HEK293 (cell line): ENCODE results near the gene COL3A1.
A peak's percentile ranks its signal among the peaks of the same experiment; 100 is the strongest.

Experiments
- CTCF ChIA-PET: fragments of 350-600 bp; formaldehyde crosslinking; extraction: SDS; loops from one replicate; lab custom pipeline; 2021; ENCODE audit warnings: antibody characterized with exemption; lab: Yijun Ruan, JAX
- POLR2A ChIA-PET: fragments of 300-600 bp; formaldehyde crosslinking; extraction: SDS; loops from one replicate; lab custom pipeline; 2020; ENCODE audit warnings: antibody characterized with exemption, inconsistent platforms; lab: Yijun Ruan, JAX
- H3K27ac ChIP-seq: fragments of 200-500 bp; sonication (Bioruptor generic); 2 replicates; pipeline ENCODE4 v1.5.1; 2014; ENCODE audit warnings: low read depth, low read length, control low read depth, inconsistent platforms; ENCODE audit errors: extremely low read depth
- H3K36me3 ChIP-seq, 2 experiments: fragments of 200-500 bp in 1 of 2; sonication (Bioruptor generic) in 1 of 2; 1 replicate in 1 of 2; 2 replicates in 1 of 2; pipeline ENCODE4 v1.5.1; 2014 to 2017; ENCODE audit warnings: inconsistent platforms in 2 of 2, low read length in 2 of 2; ENCODE audit not compliant: control insufficient read depth in 2 of 2, insufficient read depth in 1 of 2
- H3K4me1 ChIP-seq: fragments of 200-500 bp; sonication (Bioruptor generic); 2 replicates; pipeline ENCODE4 v1.5.1; 2014; ENCODE audit warnings: mild to moderate bottlenecking, low read length, inconsistent platforms; ENCODE audit not compliant: control insufficient read depth, insufficient read depth
- H3K4me3 ChIP-seq: 2 replicates; pipeline ENCODE4 v1.5.1; 2011; ENCODE audit warnings: low read depth, mild to moderate bottlenecking, control low read depth, low read length, moderate library complexity
- H3K9me3 ChIP-seq: fragments of 200-500 bp; sonication (Bioruptor generic); 2 replicates; pipeline ENCODE4 v1.5.1; 2014; ENCODE audit warnings: low read depth, low read length, inconsistent platforms; ENCODE audit not compliant: control insufficient read depth, insufficient read depth
- BCL11B ChIP-seq: fragments of 450-650 bp; formaldehyde crosslinking; IDR thresholded peaks from 2 replicates; pipeline ENCODE4 v1.5.1; 2016; ENCODE audit warnings: low read depth, missing biosample characterization, missing genetic modification characterization
- FEZF1 ChIP-seq: fragments of 450-650 bp; formaldehyde crosslinking; IDR thresholded peaks from 2 replicates; pipeline ENCODE4 v1.5.1; 2016; ENCODE audit warnings: missing biosample characterization, missing genetic modification characterization
- KLF17 ChIP-seq: fragments of 450-650 bp; formaldehyde crosslinking; IDR thresholded peaks from 2 replicates; pipeline ENCODE4 v1.5.1; 2016; ENCODE audit warnings: missing biosample characterization, missing genetic modification characterization
- MZF1 ChIP-seq: fragments of 450-650 bp; formaldehyde crosslinking; IDR thresholded peaks from 2 replicates; pipeline ENCODE4 v1.5.1; 2017; ENCODE audit warnings: missing biosample characterization, missing genetic modification characterization, borderline replicate concordance
- OSR2 ChIP-seq: fragments of 450-650 bp; formaldehyde crosslinking; IDR thresholded peaks from 2 replicates; pipeline ENCODE4 v1.5.1; 2016; ENCODE audit warnings: missing biosample characterization, missing genetic modification characterization
- PATZ1 ChIP-seq: fragments of 450-650 bp; formaldehyde crosslinking; IDR thresholded peaks from 2 replicates; pipeline ENCODE4 v1.5.1; 2016; ENCODE audit warnings: missing biosample characterization, missing genetic modification characterization
- ZBTB17 ChIP-seq: fragments of 450-650 bp; formaldehyde crosslinking; IDR thresholded peaks from 2 replicates; pipeline ENCODE4 v1.5.1; 2016; ENCODE audit warnings: missing biosample characterization, missing genetic modification characterization
- ZFHX2 ChIP-seq: fragments of 450-650 bp; formaldehyde crosslinking; conservative IDR thresholded peaks from 2 replicates; pipeline ENCODE4 v1.5.1; 2016; ENCODE audit warnings: missing biosample characterization, missing genetic modification characterization
- ZNF157 ChIP-seq: fragments of 450-650 bp; formaldehyde crosslinking; IDR thresholded peaks from 2 replicates; pipeline ENCODE4 v1.5.1; 2016; ENCODE audit warnings: missing biosample characterization, missing genetic modification characterization
- ZNF184 ChIP-seq: fragments of 450-650 bp; IDR thresholded peaks from 2 replicates; pipeline ENCODE4 v1.5.1; 2018; ENCODE audit warnings: missing biosample characterization, mild to moderate bottlenecking, missing genetic modification characterization
- ZNF202 ChIP-seq: fragments of 450-650 bp; formaldehyde crosslinking; IDR thresholded peaks from 2 replicates; pipeline ENCODE4 v1.5.1; 2016; ENCODE audit warnings: missing biosample characterization, missing genetic modification characterization, borderline replicate concordance
- ZNF221 ChIP-seq: fragments of 450-650 bp; formaldehyde crosslinking; IDR thresholded peaks from 2 replicates; pipeline ENCODE4 v1.5.1; 2017; ENCODE audit warnings: missing biosample characterization, missing genetic modification characterization, borderline replicate concordance
- ZNF239 ChIP-seq: fragments of 450-650 bp; formaldehyde crosslinking; IDR thresholded peaks from 2 replicates; pipeline ENCODE4 v1.5.1; 2016; ENCODE audit warnings: missing biosample characterization, missing genetic modification characterization
- ZNF292 ChIP-seq: fragments of 450-650 bp; formaldehyde crosslinking; IDR thresholded peaks from 2 replicates; pipeline ENCODE4 v1.5.1; 2016; ENCODE audit warnings: low read depth, missing biosample characterization, missing genetic modification characterization, borderline replicate concordance
- ZNF335 ChIP-seq: fragments of 450-650 bp; formaldehyde crosslinking; conservative IDR thresholded peaks from 2 replicates; pipeline ENCODE4 v1.5.1; 2016; ENCODE audit warnings: missing biosample characterization, missing genetic modification characterization
- ZNF341 ChIP-seq: fragments of 450-650 bp; formaldehyde crosslinking; IDR thresholded peaks from 2 replicates; pipeline ENCODE4; 2016; ENCODE audit warnings: low read depth, missing biosample characterization, missing genetic modification characterization
- ZNF391 ChIP-seq: fragments of 450-650 bp; formaldehyde crosslinking; IDR thresholded peaks from 2 replicates; pipeline ENCODE4 v1.5.1; 2016; ENCODE audit warnings: low read depth, missing biosample characterization, missing genetic modification characterization, borderline replicate concordance
- ZNF423 ChIP-seq: fragments of 450-650 bp; formaldehyde crosslinking; IDR thresholded peaks from 2 replicates; pipeline ENCODE4 v1.5.1; 2016; ENCODE audit warnings: missing biosample characterization, missing genetic modification characterization
- ZNF488 ChIP-seq: fragments of 450-650 bp; formaldehyde crosslinking; IDR thresholded peaks from 2 replicates; pipeline ENCODE4 v1.5.1; 2016; ENCODE audit warnings: missing biosample characterization, missing genetic modification characterization
- ZNF510 ChIP-seq: fragments of 450-650 bp; formaldehyde crosslinking; IDR thresholded peaks from 2 replicates; pipeline ENCODE4 v1.5.1; 2018; ENCODE audit warnings: mild to moderate bottlenecking, missing genetic modification characterization, missing biosample characterization; ENCODE audit not compliant: insufficient replicate concordance
- ZNF624 ChIP-seq: fragments of 450-650 bp; formaldehyde crosslinking; IDR thresholded peaks from 2 replicates; pipeline ENCODE4 v1.5.1; 2017; ENCODE audit warnings: missing biosample characterization, missing genetic modification characterization
- ZNF626 ChIP-seq: fragments of 450-650 bp; sonication (Bioruptor Pico); formaldehyde crosslinking; IDR thresholded peaks from 2 replicates; pipeline ENCODE4 v1.5.1; 2018; ENCODE audit warnings: missing biosample characterization, missing genetic modification characterization, inconsistent platforms
- ZNF692 ChIP-seq: fragments of 450-650 bp; formaldehyde crosslinking; IDR thresholded peaks from 2 replicates; pipeline ENCODE4 v1.5.1; 2016; ENCODE audit warnings: missing biosample characterization, missing genetic modification characterization
- ZNF747 ChIP-seq: fragments of 450-650 bp; formaldehyde crosslinking; IDR thresholded peaks from 2 replicates; pipeline ENCODE4 v1.5.1; 2016; ENCODE audit warnings: missing biosample characterization, missing genetic modification characterization
- ZNF792 ChIP-seq: fragments of 450-650 bp; formaldehyde crosslinking; IDR thresholded peaks from 2 replicates; pipeline ENCODE4 v1.5.1; 2016; ENCODE audit warnings: missing biosample characterization, missing genetic modification characterization
- ZSCAN23 ChIP-seq: fragments of 450-650 bp; formaldehyde crosslinking; IDR thresholded peaks from 2 replicates; pipeline ENCODE4 v1.5.1; 2016; ENCODE audit warnings: missing biosample characterization, missing genetic modification characterization

The COL3A1 gene

GRCh38 chr2:188978291-188979081, 4.3 kb downstream of the COL3A1 start (continued):
- no peak for TF ChIP-seq PATZ1 (tag by site-specific recombination)
- TF ChIP-seq ZBTB17 (tag by site-specific recombination), result no peak
- TF ChIP-seq BCL11B (tag by site-specific recombination), result no peak
- TF ChIP-seq ZNF335 (tag by site-specific recombination), result peak; percentile 33; the same call in 1 of the 2 replicates

- ChIA-PET POLR2A (interaction anchor here (0.7 to 0.8 kb wide), 2 partner anchors 342 to 455 kb away, joined by 3 to 8 read pairs; no protein-coding TSS in a partner anchor), CTCF (interaction anchor here (0.6 to 1.5 kb wide), 4 partner anchors 14 to 1480 kb away, joined by 3 to 4 read pairs (median 3); no protein-coding TSS in a partner anchor)
- no peak overlapping the region for H3K27ac ChIP-seq
- H3K9me3 ChIP-seq, result no peaks in the 10 kb centered on the region
- no peak overlapping the region for H3K4me3 ChIP-seq
- no peaks in the 10 kb centered on the region for H3K36me3 ChIP-seq
- TF ChIP-seq OSR2 (tag by site-specific recombination), result no peak
- TF ChIP-seq ZNF202 (tag by site-specific recombination), result no peak
- TF ChIP-seq ZNF341 (tag by site-specific recombination), result no peak
- TF ChIP-seq MZF1 (tag by site-specific recombination), result no peak
- TF ChIP-seq ZNF391, result no peak
- TF ChIP-seq ZNF184 (tag by site-specific recombination), result no peak
- no peak for TF ChIP-seq ZNF423 (tag by site-specific recombination)
- TF ChIP-seq ZNF292, result no peak
- no peak for TF ChIP-seq ZNF239 (tag by site-specific recombination)
- no peak for TF ChIP-seq ZNF221 (tag by site-specific recombination)
- H3K4me1 ChIP-seq, result peaks cover 5% of the 10 kb centered on the region
Observed at GRCh38 chr2:188979187-188980114, 5.3 kb downstream of the COL3A1 start.

GRCh38 chr2:188983427-188984064, 9.4 kb downstream of the COL3A1 start:
- CTCF ChIA-PET, result interaction anchor here (0.5 to 2.2 kb wide), 13 partner anchors 16 to 852 kb away, joined by 3 to 15 read pairs (median 4); no protein-coding TSS in a partner anchor
- POLR2A ChIA-PET, result no interaction called here
- Histone ChIP-seq H3K36me3 (no peaks in the 10 kb centered on the region), H3K9me3 (no peaks in the 10 kb centered on the region), H3K4me3 (no peak overlapping the region), H3K4me1 (peaks cover 3% of the 10 kb centered on the region), H3K27ac (no peak overlapping the region)
- TF ChIP-seq ZNF157 (no peak), FEZF1 (tag by site-specific recombination) (no peak), ZFHX2 (tag by site-specific recombination) (no peak), KLF17 (tag by site-specific recombination) (no peak), ZNF692 (tag by site-specific recombination) (no peak), ZNF624 (tag by site-specific recombination) (no peak), ZNF510 (tag by site-specific recombination) (no peak), ZNF292 (no peak), ZNF747 (tag by site-specific recombination) (no peak), ZNF488 (tag by site-specific recombination) (no peak), ZNF792 (tag by site-specific recombination) (no peak), ZNF626 (no peak), ZSCAN23 (tag by site-specific recombination) (no peak)
